Endothelial cell of umbilical vein (primary cell): Measurements from ENCODE around the gene PRR19. TPM values are rescaled to one million over a fixed set of nuclear protein-coding genes. Genes with fewer than 3 reads are reported as not detected.

Experiments
- BruUV-seq: library from RNA; stranded (reverse); fragments of 400-500 nt; replicated peaks from 2 replicates; lab custom pipeline; 2021; lab: Mats Ljungman, UMichigan
- CTCF ChIA-PET: fragments of 300-600, 350-600 bp; sonication (Branson Sonifier 250); formaldehyde crosslinking; loops from one replicate; lab custom pipeline; 2021; ENCODE audit warnings: antibody characterized with exemption, inconsistent platforms; lab: Charles Lee
- POLR2A ChIA-PET: fragments of 300-600, 350-600 bp; sonication (Branson Sonifier 250); formaldehyde crosslinking; loops from one replicate; lab custom pipeline; 2021; ENCODE audit warnings: antibody characterized with exemption, inconsistent platforms; lab: Charles Lee
- DNase-seq: peaks from one replicate; pipeline ENCODE4 v3.0.0-alpha.2; 2011; ENCODE audit warnings: low read depth, low spot score
- FAIRE-seq: peaks from 2 replicates; lab custom pipeline; 2011; peaks lifted over from hg19 to GRCh38; lab: Jason Lieb, UNC
- H2AFZ ChIP-seq: 2 replicates; pipeline ENCODE4 v1.6.0; 2012; ENCODE audit warnings: low read depth, low read length, control low read depth, inconsistent platforms
- H3K27ac ChIP-seq: 2 replicates; pipeline ENCODE4 v1.5.1; 2011; ENCODE audit warnings: low read depth, mild to moderate bottlenecking, control low read depth, low read length, moderate library complexity; ENCODE audit not compliant: insufficient read depth
- H3K27me3 ChIP-seq, 2 experiments: 2 replicates each; pipeline versions ENCODE4 v1.6.0 to v1.6.1; 2011; ENCODE audit warnings: low read length in 2 of 2, mixed read lengths in 1 of 2; ENCODE audit not compliant: control insufficient read depth in 2 of 2, insufficient read depth in 2 of 2
- H3K36me3 ChIP-seq, 2 experiments: 2 replicates in 1 of 2; 3 replicates in 1 of 2; pipeline ENCODE4 v1.5.1; 2011; ENCODE audit warnings: low read length in 2 of 2, mild to moderate bottlenecking in 1 of 2, moderate library complexity in 1 of 2; ENCODE audit not compliant: control insufficient read depth in 2 of 2, insufficient read depth in 2 of 2; ENCODE audit errors: extremely low read depth in 1 of 2
- H3K4me1 ChIP-seq: 3 replicates; pipeline ENCODE4 v1.5.1; 2011; ENCODE audit warnings: mild to moderate bottlenecking, low read length; ENCODE audit not compliant: control insufficient read depth, insufficient read depth; ENCODE audit errors: extremely low read depth
- H3K4me2 ChIP-seq: 2 replicates; pipeline ENCODE4 v1.6.1; 2011; ENCODE audit warnings: low read length, control low read depth, mixed read lengths; ENCODE audit not compliant: insufficient read depth
- H3K4me3 ChIP-seq, 3 experiments: fragments of 200-600 bp in 1 of 3; sonication (generic), shearing (Covaris generic) in 1 of 3; replicated peaks in 1 of 3; 2 replicates each; pipeline ENCODE4 v1.5.1; 2011 to 2016; ENCODE audit warnings: control low read depth in 3 of 3, low read length in 3 of 3, mild to moderate bottlenecking in 2 of 3, inconsistent platforms in 1 of 3, low read depth in 1 of 3, moderate library complexity in 1 of 3; ENCODE audit not compliant: insufficient read depth in 1 of 3
- H3K79me2 ChIP-seq: 2 replicates; pipeline ENCODE4 v1.6.0; 2012; ENCODE audit warnings: low read length, inconsistent platforms; ENCODE audit not compliant: control insufficient read depth, insufficient read depth
- H3K9ac ChIP-seq: replicated peaks from 2 replicates; pipeline ENCODE3; 2011; ENCODE audit warnings: low read length, control low read depth; ENCODE audit not compliant: insufficient read depth; ENCODE audit errors: extremely low read depth
- H3K9me1 ChIP-seq: replicated peaks from 3 replicates; pipeline ENCODE4 v1.6.0; 2011; ENCODE audit warnings: mild to moderate bottlenecking, low read length; ENCODE audit not compliant: control insufficient read depth, insufficient read depth; ENCODE audit errors: extremely low read depth
- H3K9me3 ChIP-seq: replicated peaks from 2 replicates; pipeline ENCODE4 v1.5.1; 2012; ENCODE audit warnings: low read length, inconsistent platforms; ENCODE audit not compliant: control insufficient read depth, insufficient read depth
- H4K20me1 ChIP-seq: replicated peaks from 2 replicates; pipeline ENCODE3; 2011; ENCODE audit warnings: mild to moderate bottlenecking, low read length; ENCODE audit not compliant: control insufficient read depth, insufficient read depth; ENCODE audit errors: extremely low read depth
- EZH2 ChIP-seq: IDR thresholded peaks from 2 replicates; pipeline ENCODE4 v1.6.1; 2012; ENCODE audit warnings: borderline replicate concordance, low read depth, mild to moderate bottlenecking, moderate library complexity, low read length, inconsistent platforms; ENCODE audit not compliant: severe bottlenecking
- FOS ChIP-seq: IDR thresholded peaks from 2 replicates; pipeline ENCODE4 v1.6.1; 2011; ENCODE audit warnings: mild to moderate bottlenecking, low read length, moderate library complexity, borderline replicate concordance; ENCODE audit not compliant: insufficient read depth
- GATA2 ChIP-seq: IDR thresholded peaks from 2 replicates; pipeline ENCODE4 v1.7.0; 2011; ENCODE audit warnings: low read depth, mild to moderate bottlenecking, moderate library complexity, mixed read lengths, low read length; ENCODE audit not compliant: insufficient read length, insufficient read depth
- JUN ChIP-seq: IDR thresholded peaks from 2 replicates; pipeline ENCODE4 v1.6.1; 2011; ENCODE audit warnings: borderline replicate concordance, low read depth; ENCODE audit not compliant: insufficient read length, insufficient read depth
- MYC ChIP-seq: IDR thresholded peaks from one replicate; pipeline ENCODE4 v1.6.1; 2011; ENCODE audit warnings: mild to moderate bottlenecking, low read depth, low read length
- POLR2A ChIP-seq: IDR thresholded peaks from 2 replicates; pipeline ENCODE4 v1.6.1; 2012; ENCODE audit warnings: low read depth, mild to moderate bottlenecking, control low read depth, low read length
- POLR2AphosphoS5 ChIP-seq: IDR thresholded peaks from 2 replicates; pipeline ENCODE4 v1.6.1; 2012; ENCODE audit warnings: low read depth, mild to moderate bottlenecking, control low read depth, low read length, moderate library complexity; ENCODE audit not compliant: insufficient read depth
- dilution Hi-C: fragments of 300-500 bp; cut with MboI; formaldehyde crosslinking; loops from one replicate; pipeline ENCODE4 v1.15.0; 2019; ENCODE audit warnings: low sequenced_read_pairs; ENCODE audit not compliant: extremely low pct_ligation_motif_present
- intact Hi-C: fragments of 100-400 bp; cut with micrococcal nuclease; formaldehyde crosslinking; loops from one replicate; pipeline ENCODE4 v1.10.0; 2022
- polyA plus RNA-seq, 4 experiments: library from polyadenylated mRNA; depleted of rRNA in 3 of 4; stranded (reverse) in 3 of 4; unstranded in 1 of 4; fragments of >200 nt; gene quantifications; 2 replicates each; pipeline versions ENCODE4 v1.2.1 to v1.2.3, GENCODE V29; 2011 to 2012; ENCODE audit warnings: missing spikeins in 1 of 4
- total RNA-seq: library from RNA; stranded (reverse); gene quantifications from 2 replicates; pipeline ENCODE4 v1.2.3, GENCODE V29; 2021
- TF ChIP-seq, protein P1 (sequence below): IDR thresholded peaks from 2 replicates; pipeline ENCODE4 v1.6.1; 2011; ENCODE audit not compliant: insufficient read depth, insufficient read length
- TF ChIP-seq, protein P2 (sequence below), 2 donors: IDR thresholded peaks; 1 replicate in 1 of 2; 2 replicates in 1 of 2; pipeline ENCODE4 v1.5.1; 2011; ENCODE audit warnings: low read length in 2 of 2, mild to moderate bottlenecking in 2 of 2, moderate library complexity in 2 of 2, control low read depth in 1 of 2, inconsistent platforms in 1 of 2, low read depth in 1 of 2; ENCODE audit not compliant: insufficient read depth in 1 of 2; ENCODE audit errors: extremely low read depth in 1 of 2

Gene PRR19
- total and polyA plus RNA-seq, 2 donors (not counting 3 experiments of a cell fraction or from before 2014, with no cell fraction given) = 1.0 to 1.4 TPM

- ChIA-PET POLR2A (no interaction called here), CTCF (interaction anchor here (1.3 kb wide), 1 partner anchor 18 kb away, joined by 4 read pairs; no protein-coding TSS in a partner anchor)
- no peak overlapping the region for H3K4me2 ChIP-seq
Measured at GRCh38 chr19:42328854-42329253, 26.9 kb downstream of the PRR19 start.

More at GRCh38 chr19:42328854-42329253, 26.9 kb downstream of the PRR19 start:
- DNase-seq (no peak), FAIRE-seq (no peak)
- Histone ChIP-seq H3K4me1 (peaks cover 8% of the 10 kb centered on the region), H3K27me3 (peaks cover 4 to 9% of the 10 kb centered on the region in 2 experiments), H2AFZ (no peak overlapping the region), H3K9me1 (no peaks in the 10 kb centered on the region), H3K9ac (no peak overlapping the region), H3K9me3 (no peaks in the 10 kb centered on the region), H3K79me2 (peaks cover 3% of the 10 kb centered on the region), H3K4me3 (no peak overlapping the region), H4K20me1 (no peaks in the 10 kb centered on the region), H3K36me3 (no peaks in the 10 kb centered on the region), H3K27ac (no peak overlapping the region)
- intact Hi-C loops = no loop called here
- BruUV-seq = no TSS peak
- TF ChIP-seq POLR2AphosphoS5 (no peak), POLR2A (no peak), FOS (no peak), JUN (no peak), MYC (no peak), GATA2 (no peak), EZH2 (no peak)
- TF ChIP-seq, protein P1, sequence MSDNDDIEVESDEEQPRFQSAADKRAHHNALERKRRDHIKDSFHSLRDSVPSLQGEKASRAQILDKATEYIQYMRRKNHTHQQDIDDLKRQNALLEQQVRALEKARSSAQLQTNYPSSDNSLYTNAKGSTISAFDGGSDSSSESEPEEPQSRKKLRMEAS = no peak
- TF ChIP-seq, protein P2, sequence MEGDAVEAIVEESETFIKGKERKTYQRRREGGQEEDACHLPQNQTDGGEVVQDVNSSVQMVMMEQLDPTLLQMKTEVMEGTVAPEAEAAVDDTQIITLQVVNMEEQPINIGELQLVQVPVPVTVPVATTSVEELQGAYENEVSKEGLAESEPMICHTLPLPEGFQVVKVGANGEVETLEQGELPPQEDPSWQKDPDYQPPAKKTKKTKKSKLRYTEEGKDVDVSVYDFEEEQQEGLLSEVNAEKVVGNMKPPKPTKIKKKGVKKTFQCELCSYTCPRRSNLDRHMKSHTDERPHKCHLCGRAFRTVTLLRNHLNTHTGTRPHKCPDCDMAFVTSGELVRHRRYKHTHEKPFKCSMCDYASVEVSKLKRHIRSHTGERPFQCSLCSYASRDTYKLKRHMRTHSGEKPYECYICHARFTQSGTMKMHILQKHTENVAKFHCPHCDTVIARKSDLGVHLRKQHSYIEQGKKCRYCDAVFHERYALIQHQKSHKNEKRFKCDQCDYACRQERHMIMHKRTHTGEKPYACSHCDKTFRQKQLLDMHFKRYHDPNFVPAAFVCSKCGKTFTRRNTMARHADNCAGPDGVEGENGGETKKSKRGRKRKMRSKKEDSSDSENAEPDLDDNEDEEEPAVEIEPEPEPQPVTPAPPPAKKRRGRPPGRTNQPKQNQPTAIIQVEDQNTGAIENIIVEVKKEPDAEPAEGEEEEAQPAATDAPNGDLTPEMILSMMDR (IDR thresholded peaks at IDR 0.05; ENCODE audit: extremely low read depth in 1 of 2, insufficient read depth in 1 of 2, low read depth in 1 of 2, low read length in 2 of 2) = no peak
- dilution Hi-C loops = no loop called here
